ENCODE data around the gene SLC22A5.

GRCh38 chr5:132405646-132406045, 36.1 kb downstream of the SLC22A5 start:
- TF ChIP-seq CTCF (IDR thresholded peaks at IDR 0.05; ENCODE audit: control extremely low read depth in 1 of 3, insufficient read depth in 1 of 3, low read depth in 1 of 3, low read length in 3 of 3): no peak
- no peak for TF ChIP-seq POLR2A (IDR thresholded peaks at IDR 0.05; ENCODE audit: control extremely low read depth in 1 of 2, low read depth in 2 of 2, low read length in 2 of 2)
- TF ChIP-seq SP1 (IDR thresholded peaks at IDR 0.05; ENCODE audit: low read depth, low read length): no peak
- no peak for TF ChIP-seq RAD21 (IDR thresholded peaks at IDR 0.05 in 1 of 2, conservative IDR thresholded peaks at IDR 0.05 in 1 of 2; ENCODE audit: low read depth in 2 of 2, low read length in 2 of 2)
- TF ChIP-seq BACH1 (IDR thresholded peaks at IDR 0.05; ENCODE audit: low read length): no peak
- TF ChIP-seq TBP (IDR thresholded peaks at IDR 0.05; ENCODE audit: low read depth, low read length): no peak
- TF ChIP-seq CEBPB (IDR thresholded peaks at IDR 0.05; ENCODE audit: low read depth, low read length): no peak
- TF ChIP-seq RBBP5 (IDR thresholded peaks at IDR 0.05; ENCODE audit: borderline replicate concordance, low read depth, low read length): no peak

Data from H1 (cell line).